ENCODE data around the gene AFP. TPM values are rescaled to one million over a fixed set of nuclear protein-coding genes. Genes with fewer than 3 reads are reported as not detected.

AFP gene
- total and polyA plus RNA-seq, 7 donors, result not detected

GRCh38 chr4:73404042-73404441 is 32.0 kb upstream of the AFP start, which contains the start of gene ALB:
Gene ALB (plus strand): TSS chr4:73404287. CDS start chr4:73404328, 41 bp downstream.
- Histone ChIP-seq H3K27ac (no peak within 1 kb of the TSS), H3K9me3 (no peaks in the 10 kb centered on the region), H3K36me3 (ENCODE audit: insufficient read depth in 1 of 2, low read depth in 1 of 2) (no peaks in the 10 kb centered on the region), H3K27me3 (ENCODE audit: insufficient read depth in 3 of 3, low read length in 2 of 3) (no peaks in the 10 kb centered on the region), H3K4me1 (no peaks in the 10 kb centered on the region), H3K4me3 (no peak within 1 kb of the TSS)
- 87 to 90% (median 88%) methylated on average over 7 of the region's 7 CpGs for WGBS, 3 donors
- DNase-seq (no peak), ATAC-seq (no peak)
- TF ChIP-seq CTCF (IDR thresholded peaks at IDR 0.05), result no peak
- intact Hi-C loops (cut with DNase I), result no loop called here

- H3K27me3 ChIP-seq (ENCODE audit: insufficient read depth in 3 of 3, low read length in 2 of 3), result no peaks in the 10 kb centered on the region
- no peaks in the 10 kb centered on the region for H3K36me3 ChIP-seq (ENCODE audit: insufficient read depth in 1 of 2, low read depth in 1 of 2)
- no peaks in the 10 kb centered on the region for H3K4me1 ChIP-seq
- ATAC-seq (no peak), DNase-seq (no peak)
- TF ChIP-seq CTCF (IDR thresholded peaks at IDR 0.05), result no peak
- no peaks in the 10 kb centered on the region for H3K9me3 ChIP-seq
- WGBS, 3 donors, result 96 to 99% (median 98%) methylated on average over 1 of the region's 1 CpG
- H3K27ac ChIP-seq, result no peak overlapping the region
- intact Hi-C loops (cut with DNase I), result no loop called here
- H3K4me3 ChIP-seq, result no peak overlapping the region
Measured at GRCh38 chr4:73404457-73404856, 31.6 kb upstream of the AFP start.

GRCh38 chr4:73405138-73405537 is 30.9 kb upstream of the AFP start:
- Histone ChIP-seq H3K27ac (no peak overlapping the region), H3K9me3 (no peaks in the 10 kb centered on the region), H3K4me1 (no peaks in the 10 kb centered on the region), H3K36me3 (ENCODE audit: insufficient read depth in 1 of 2, low read depth in 1 of 2) (no peaks in the 10 kb centered on the region), H3K27me3 (ENCODE audit: insufficient read depth in 3 of 3, low read length in 2 of 3) (no peaks in the 10 kb centered on the region), H3K4me3 (no peak overlapping the region)
- ATAC-seq, result no peak
- no peak for TF ChIP-seq CTCF (IDR thresholded peaks at IDR 0.05)
- intact Hi-C loops (cut with DNase I), result no loop called here
- no peak for DNase-seq
- WGBS, 3 donors, result 88 to 95% (median 91%) methylated on average over 2 of the region's 2 CpGs

GRCh38 chr4:73406548-73406875 is 29.5 kb upstream of the AFP start:
- no peak overlapping the region for H3K27ac ChIP-seq
- H3K4me1 ChIP-seq, result no peaks in the 10 kb centered on the region
- H3K9me3 ChIP-seq, result no peaks in the 10 kb centered on the region
- WGBS, 3 donors, result 96 to 100% (median 97%) methylated on average over 1 of the region's 1 CpG
- TF ChIP-seq CTCF (IDR thresholded peaks at IDR 0.05), result no peak
- no peaks in the 10 kb centered on the region for H3K27me3 ChIP-seq (ENCODE audit: insufficient read depth in 3 of 3, low read length in 2 of 3)
- intact Hi-C loops (cut with DNase I), result no loop called here
- ATAC-seq (no peak), DNase-seq (no peak)
- no peak overlapping the region for H3K4me3 ChIP-seq
- no peaks in the 10 kb centered on the region for H3K36me3 ChIP-seq (ENCODE audit: insufficient read depth in 1 of 2, low read depth in 1 of 2)

- WGBS, 3 donors, result 87 to 90% (median 87%) methylated on average over 2 of the region's 2 CpGs
- Histone ChIP-seq H3K4me1 (no peaks in the 10 kb centered on the region), H3K36me3 (ENCODE audit: insufficient read depth in 1 of 2, low read depth in 1 of 2) (no peaks in the 10 kb centered on the region), H3K4me3 (no peak overlapping the region), H3K9me3 (no peaks in the 10 kb centered on the region), H3K27me3 (ENCODE audit: insufficient read depth in 3 of 3, low read length in 2 of 3) (no peaks in the 10 kb centered on the region), H3K27ac (no peak overlapping the region)
- DNase-seq (no peak), ATAC-seq (no peak)
- no peak for TF ChIP-seq CTCF (IDR thresholded peaks at IDR 0.05)
- intact Hi-C loops (cut with DNase I), result no loop called here
Measured at GRCh38 chr4:73407227-73407673, 28.8 kb upstream of the AFP start.
